ENCODE measurements around the gene JHY.

JHY gene

DNA sequence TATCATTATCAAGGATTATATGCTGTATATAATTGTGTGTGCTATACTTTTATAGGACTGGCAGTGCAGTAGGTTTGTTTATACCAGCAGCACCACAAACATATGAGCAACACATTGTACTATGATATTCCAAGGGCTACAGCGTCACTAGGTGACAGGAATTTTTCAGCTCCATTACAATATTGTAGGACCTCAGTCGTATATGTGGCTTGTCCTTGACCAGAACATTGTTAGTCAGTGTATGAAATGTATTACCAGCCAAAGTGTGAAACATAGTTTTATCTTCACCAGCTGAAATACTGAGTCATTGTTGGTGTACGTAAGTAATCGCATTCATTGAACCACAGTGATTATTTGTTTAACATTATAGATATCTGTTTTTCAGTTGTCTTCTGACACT is 20.4 kb downstream of the JHY start:
- TF ChIP-seq CTCF (IDR thresholded peaks at IDR 0.05; ENCODE audit: low read depth, low read length) = no peak

DNA sequence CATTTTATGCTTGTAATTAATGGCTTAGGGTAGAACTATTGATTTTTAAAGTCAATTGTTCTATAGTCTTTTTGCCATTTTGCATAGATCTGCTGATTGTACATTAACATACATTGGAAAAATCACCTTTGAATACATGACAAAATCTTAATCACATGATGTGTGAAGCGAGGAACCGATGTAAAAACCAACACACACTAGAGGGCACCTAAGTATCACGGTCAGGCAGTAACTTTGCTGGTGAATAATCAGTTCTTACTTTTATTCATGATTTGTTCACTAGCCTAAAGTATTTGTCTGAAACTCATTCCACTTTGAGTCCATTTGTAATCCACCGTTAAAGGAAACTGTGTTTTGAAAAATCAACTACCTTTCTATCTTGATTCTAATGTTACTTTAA is 28.2 kb downstream of the JHY start:
- H3K4me3 ChIP-seq (replicated peaks in 1 of 2; ENCODE audit: low read depth in 2 of 2, low read length in 2 of 2) = no peak overlapping the region
- peak; percentile 52 to 53 for DNase-seq (ENCODE audit: low read depth in 2 of 2)
- peak; percentile 25 for TF ChIP-seq CTCF (IDR thresholded peaks at IDR 0.05; ENCODE audit: low read depth, low read length)

More for the DNA sequence above, 20.4 kb downstream of the JHY start:
- no peak for DNase-seq (ENCODE audit: low read depth in 2 of 2)
- H3K4me3 ChIP-seq (replicated peaks in 1 of 2; ENCODE audit: low read depth in 2 of 2, low read length in 2 of 2) = no peak overlapping the region

DNA sequence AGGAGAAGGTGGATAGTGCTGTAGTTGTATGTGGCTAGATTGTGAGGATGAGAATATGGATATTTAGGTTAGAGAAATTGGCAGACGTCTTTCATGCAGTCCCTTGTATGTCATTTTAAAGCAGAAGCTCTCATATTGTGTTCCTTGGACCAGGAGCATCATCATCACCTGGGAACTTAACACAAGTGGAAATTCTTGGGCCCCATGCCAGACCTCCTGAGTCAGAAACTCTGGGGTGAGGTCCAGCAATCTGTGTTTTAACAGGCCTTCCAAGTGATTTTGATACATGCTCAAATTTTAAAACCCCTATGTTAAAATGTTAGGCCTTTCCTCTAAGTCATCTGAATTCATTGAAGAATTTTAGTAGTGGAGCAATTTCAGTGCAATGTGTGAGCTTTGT is 34.8 kb downstream of the JHY start:
- no peak overlapping the region for H3K4me3 ChIP-seq (replicated peaks in 1 of 2; ENCODE audit: low read depth in 2 of 2, low read length in 2 of 2)
- TF ChIP-seq CTCF (IDR thresholded peaks at IDR 0.05; ENCODE audit: low read depth, low read length) = no peak
- peak; percentile 12 to 52 for DNase-seq (ENCODE audit: low read depth in 2 of 2)

- H3K4me3 ChIP-seq (replicated peaks in 1 of 2; ENCODE audit: low read depth in 2 of 2, low read length in 2 of 2) = no peak overlapping the region
- TF ChIP-seq CTCF (IDR thresholded peaks at IDR 0.05; ENCODE audit: low read depth, low read length) = no peak
- no peak for DNase-seq (ENCODE audit: low read depth in 2 of 2)
Measured at GRCh38 chr11:122918734-122919133, 36.2 kb downstream of the JHY start.

- TF ChIP-seq CTCF (IDR thresholded peaks at IDR 0.05; ENCODE audit: low read depth, low read length) = no peak
- H3K4me3 ChIP-seq (replicated peaks in 1 of 2; ENCODE audit: low read depth in 2 of 2, low read length in 2 of 2) = no peak overlapping the region
- no peak for DNase-seq (ENCODE audit: low read depth in 2 of 2)
Measured at GRCh38 chr11:122920579-122920978, 38.0 kb downstream of the JHY start.

DNA sequence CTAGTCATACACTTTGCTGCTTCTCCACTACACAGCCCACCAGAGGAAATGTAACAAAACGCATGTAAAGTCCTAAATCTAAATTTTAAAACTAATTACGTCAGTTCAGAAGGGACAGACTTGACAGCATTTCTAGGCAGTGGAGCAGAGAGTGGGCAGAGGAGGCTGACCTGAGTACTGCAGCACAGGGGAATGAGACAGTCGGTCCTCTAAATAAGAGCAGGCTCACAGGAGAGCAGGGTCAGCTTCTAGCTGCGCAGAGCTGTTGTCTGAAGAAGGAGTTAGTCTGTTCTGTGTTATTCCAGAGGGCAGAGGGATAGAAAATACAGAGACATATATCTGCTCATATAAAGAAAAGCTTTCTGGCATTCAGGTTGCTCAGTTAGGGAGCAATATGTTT is 40.3 kb downstream of the JHY start:
- TF ChIP-seq CTCF (IDR thresholded peaks at IDR 0.05; ENCODE audit: low read depth, low read length) = no peak
- no peak for DNase-seq (ENCODE audit: low read depth in 2 of 2)
- H3K4me3 ChIP-seq (replicated peaks in 1 of 2; ENCODE audit: low read depth in 2 of 2, low read length in 2 of 2) = no peak overlapping the region

DNA sequence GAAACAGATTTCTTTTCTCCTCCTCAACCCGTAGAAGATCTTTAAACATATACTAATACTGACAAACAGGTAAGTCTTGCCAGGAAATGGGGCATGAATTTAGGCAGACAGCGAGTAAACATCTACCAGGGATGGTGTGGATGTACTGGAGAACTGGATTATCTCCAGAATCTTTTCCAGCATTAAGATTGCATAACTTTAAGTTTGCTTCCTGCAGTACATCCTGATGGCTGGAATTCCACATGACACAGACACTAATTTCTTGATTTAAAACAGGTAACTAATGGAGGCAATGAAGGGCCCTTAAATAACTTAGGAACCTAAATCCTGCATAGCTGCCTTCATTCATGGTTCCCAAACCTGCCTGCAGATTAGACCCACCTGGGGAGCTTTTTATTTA is 40.7 kb downstream of the JHY start:
- TF ChIP-seq CTCF (IDR thresholded peaks at IDR 0.05; ENCODE audit: low read depth, low read length) = no peak
- DNase-seq (ENCODE audit: low read depth in 2 of 2) = no peak
- H3K4me3 ChIP-seq (replicated peaks in 1 of 2; ENCODE audit: low read depth in 2 of 2, low read length in 2 of 2) = no peak overlapping the region
